MM.1S (cell line): Measurements from ENCODE around the gene FREM1.

Experiments
- DNase-seq: peaks from one replicate; pipeline ENCODE4 v3.0.0-alpha.2; 2015
- H2AFZ ChIP-seq: fragments of 300-600 bp; sonication (generic); 2 replicates; pipeline ENCODE4 v1.6.0; 2016; ENCODE audit warnings: antibody characterized with exemption, low read length
- H3F3A ChIP-seq: fragments of 300-600 bp; sonication (generic); 2 replicates; pipeline ENCODE4 v1.6.1; 2016; ENCODE audit warnings: mild to moderate bottlenecking, antibody characterized with exemption, low read length, moderate library complexity, mixed read lengths; ENCODE audit not compliant: insufficient read depth
- H3K27ac ChIP-seq: fragments of 300-600 bp; sonication (generic); 2 replicates; pipeline ENCODE4 v1.5.1; 2016; ENCODE audit warnings: mild to moderate bottlenecking, low read length
- H3K27me3 ChIP-seq: fragments of 300-600 bp; sonication (generic); replicated peaks from 2 replicates; pipeline ENCODE4 v1.6.0; 2016; ENCODE audit warnings: low read length; ENCODE audit not compliant: insufficient read depth
- H3K36me3 ChIP-seq: fragments of 300-600 bp; sonication (generic); replicated peaks from 2 replicates; pipeline ENCODE4 v1.6.1; 2016; ENCODE audit warnings: mild to moderate bottlenecking, low read length, mixed read lengths; ENCODE audit not compliant: insufficient read depth
- H3K4me1 ChIP-seq: fragments of 300-600 bp; sonication (generic); 2 replicates; pipeline ENCODE4 v1.6.1; 2016; ENCODE audit warnings: low read length, mixed read lengths
- H3K4me2 ChIP-seq: fragments of 300-600 bp; sonication (generic); 2 replicates; pipeline ENCODE4 v1.6.0; 2016; ENCODE audit warnings: low read depth, low read length
- H3K4me3 ChIP-seq: fragments of 300-600 bp; sonication (generic); 2 replicates; pipeline ENCODE4 v1.5.1; 2016; ENCODE audit warnings: low read length, mixed read lengths
- H3K79me2 ChIP-seq: fragments of 300-600 bp; sonication (generic); 2 replicates; pipeline ENCODE4 v1.6.1; 2016; ENCODE audit warnings: mixed run types, low read length, mixed read lengths
- H3K9ac ChIP-seq: fragments of 300-600 bp; sonication (generic); 2 replicates; pipeline ENCODE4 v1.6.1; 2016; ENCODE audit warnings: low read length, mixed read lengths
- H3K9me2 ChIP-seq: fragments of 300-600 bp; sonication (generic); replicated peaks from 2 replicates; pipeline ENCODE4 v1.6.1; 2016; ENCODE audit warnings: mild to moderate bottlenecking, low read length, mixed read lengths; ENCODE audit not compliant: insufficient read depth
- H3K9me3 ChIP-seq: fragments of 300-600 bp; sonication (generic); replicated peaks from 2 replicates; pipeline ENCODE4 v1.6.1; 2016; ENCODE audit warnings: mild to moderate bottlenecking, low read length, mixed read lengths; ENCODE audit not compliant: insufficient read depth
- H4K20me1 ChIP-seq: fragments of 300-600 bp; sonication (generic); 2 replicates; pipeline ENCODE4 v1.6.1; 2016; ENCODE audit warnings: mild to moderate bottlenecking, low read length, moderate library complexity, mixed read lengths; ENCODE audit not compliant: insufficient read depth
- EZH2 ChIP-seq: fragments of 300-600 bp; sonication (generic); optimal IDR thresholded peaks from 2 replicates; pipeline ENCODE3; 2017; ENCODE audit warnings: low read depth, mild to moderate bottlenecking, antibody characterized with exemption, low read length, mixed read lengths
- EZH2phosphoT487 ChIP-seq: fragments of 300-600 bp; sonication (generic); IDR thresholded peaks from 2 replicates; pipeline ENCODE4 v1.6.1; 2018; ENCODE audit warnings: antibody characterized with exemption, low read length
- TF ChIP-seq, protein P1 (sequence below): fragments of 300-600 bp; sonication (generic); IDR thresholded peaks from 2 replicates; pipeline ENCODE4 v1.5.1; 2016; ENCODE audit warnings: antibody characterized with exemption, low read length, mixed read lengths

FREM1 gene

GRCh38 chr9:14909181-14909580, 1.0 kb downstream of the FREM1 start:
- Histone ChIP-seq H4K20me1 (no peaks in the 10 kb centered on the region), H3K9me2 (no peaks in the 10 kb centered on the region), H3K79me2 (no peaks in the 10 kb centered on the region), H3K27ac (no peak overlapping the region), H3K4me3 (no peak overlapping the region), H3K9me3 (no peaks in the 10 kb centered on the region), H3K36me3 (no peaks in the 10 kb centered on the region), H3K9ac (no peak overlapping the region), H3K27me3 (no peaks in the 10 kb centered on the region), H2AFZ (no peak overlapping the region), H3F3A (no peaks in the 10 kb centered on the region), H3K4me2 (no peak overlapping the region), H3K4me1 (no peaks in the 10 kb centered on the region)
- no peak for TF ChIP-seq EZH2
- TF ChIP-seq EZH2phosphoT487, result no peak
- TF ChIP-seq, protein P1, sequence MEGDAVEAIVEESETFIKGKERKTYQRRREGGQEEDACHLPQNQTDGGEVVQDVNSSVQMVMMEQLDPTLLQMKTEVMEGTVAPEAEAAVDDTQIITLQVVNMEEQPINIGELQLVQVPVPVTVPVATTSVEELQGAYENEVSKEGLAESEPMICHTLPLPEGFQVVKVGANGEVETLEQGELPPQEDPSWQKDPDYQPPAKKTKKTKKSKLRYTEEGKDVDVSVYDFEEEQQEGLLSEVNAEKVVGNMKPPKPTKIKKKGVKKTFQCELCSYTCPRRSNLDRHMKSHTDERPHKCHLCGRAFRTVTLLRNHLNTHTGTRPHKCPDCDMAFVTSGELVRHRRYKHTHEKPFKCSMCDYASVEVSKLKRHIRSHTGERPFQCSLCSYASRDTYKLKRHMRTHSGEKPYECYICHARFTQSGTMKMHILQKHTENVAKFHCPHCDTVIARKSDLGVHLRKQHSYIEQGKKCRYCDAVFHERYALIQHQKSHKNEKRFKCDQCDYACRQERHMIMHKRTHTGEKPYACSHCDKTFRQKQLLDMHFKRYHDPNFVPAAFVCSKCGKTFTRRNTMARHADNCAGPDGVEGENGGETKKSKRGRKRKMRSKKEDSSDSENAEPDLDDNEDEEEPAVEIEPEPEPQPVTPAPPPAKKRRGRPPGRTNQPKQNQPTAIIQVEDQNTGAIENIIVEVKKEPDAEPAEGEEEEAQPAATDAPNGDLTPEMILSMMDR, result no peak
- DNase-seq, result no peak

DNA sequence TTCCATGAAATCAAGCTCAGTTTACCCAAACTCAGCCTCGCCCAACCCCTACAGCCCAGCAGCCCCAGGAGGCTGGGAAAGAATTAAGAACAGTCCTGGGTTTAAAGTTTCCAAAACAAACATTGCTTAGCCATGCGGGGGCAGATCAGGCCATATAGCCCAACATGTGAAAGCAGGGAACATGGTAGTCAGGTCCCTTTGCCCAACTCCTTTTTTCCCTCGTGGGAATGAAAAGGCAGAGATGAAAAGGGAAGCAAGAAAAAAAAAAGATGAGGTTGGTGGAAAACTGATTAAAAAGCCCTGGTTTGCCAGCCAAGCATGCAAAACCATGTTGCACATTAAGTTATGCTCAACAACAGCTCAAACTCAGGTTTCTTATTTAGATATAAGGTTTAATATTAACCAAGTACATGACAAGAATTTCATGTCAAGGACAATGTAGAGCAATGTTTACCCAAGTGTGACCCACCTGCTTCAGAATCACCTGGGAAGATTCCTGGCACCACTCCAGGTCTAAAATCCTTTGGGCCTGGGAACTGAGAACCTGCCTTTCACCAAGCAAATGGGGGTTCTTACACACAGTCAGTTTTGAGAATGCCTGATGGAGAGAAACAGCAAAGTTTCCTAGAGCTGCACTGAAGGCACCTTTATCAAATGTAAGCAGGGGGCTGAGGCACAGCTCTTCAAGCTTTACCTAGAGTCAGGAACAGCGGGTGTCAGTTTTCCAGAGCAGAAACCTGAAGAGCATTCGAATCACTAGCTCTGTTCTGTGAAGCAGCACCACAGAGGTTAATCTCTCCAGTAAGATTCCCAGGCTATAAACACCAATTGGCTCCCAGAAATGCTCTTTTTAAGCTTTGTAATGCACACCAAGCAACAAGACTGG, 1.7 kb downstream of the FREM1 start:
- Histone ChIP-seq H3K4me3 (no peak overlapping the region), H3K4me1 (no peaks in the 10 kb centered on the region), H2AFZ (no peak overlapping the region), H3K27me3 (no peaks in the 10 kb centered on the region), H3F3A (no peaks in the 10 kb centered on the region), H3K36me3 (no peaks in the 10 kb centered on the region), H3K27ac (no peak overlapping the region), H3K4me2 (no peak overlapping the region), H4K20me1 (no peaks in the 10 kb centered on the region), H3K79me2 (no peaks in the 10 kb centered on the region), H3K9me2 (no peaks in the 10 kb centered on the region), H3K9me3 (no peaks in the 10 kb centered on the region), H3K9ac (no peak overlapping the region)
- TF ChIP-seq, protein P1, result no peak
- TF ChIP-seq EZH2phosphoT487 (no peak), EZH2 (no peak)
- no peak for DNase-seq

- H3K27me3 ChIP-seq, result no peaks in the 10 kb centered on the region
- H3K9me2 ChIP-seq, result no peaks in the 10 kb centered on the region
- H3K9ac ChIP-seq, result no peak overlapping the region
- no peak overlapping the region for H3K27ac ChIP-seq
- H3K4me1 ChIP-seq, result no peaks in the 10 kb centered on the region
- H3K36me3 ChIP-seq, result no peaks in the 10 kb centered on the region
- no peaks in the 10 kb centered on the region for H3K79me2 ChIP-seq
- no peaks in the 10 kb centered on the region for H3F3A ChIP-seq
- no peak overlapping the region for H2AFZ ChIP-seq
- TF ChIP-seq EZH2, result no peak
- no peak for TF ChIP-seq EZH2phosphoT487
- TF ChIP-seq, protein P1, result no peak
- no peaks in the 10 kb centered on the region for H3K9me3 ChIP-seq
- H3K4me2 ChIP-seq, result no peak overlapping the region
- H3K4me3 ChIP-seq, result no peak overlapping the region
- DNase-seq, result no peak
- no peaks in the 10 kb centered on the region for H4K20me1 ChIP-seq
Observed at GRCh38 chr9:14907696-14908095, 2.5 kb downstream of the FREM1 start.
